NT2/D1 (cell line): Measurements from ENCODE around the gene HELZ2.

ENCODE experiments used
- DNase-seq: peaks from one replicate; pipeline ENCODE4 v3.0.0-alpha.2; 2011; ENCODE audit warnings: low read depth, low spot score
- H3K27me3 ChIP-seq: 2 replicates; pipeline ENCODE4 v1.6.0; 2011; ENCODE audit warnings: mild to moderate bottlenecking; ENCODE audit not compliant: insufficient read length, insufficient read depth
- H3K36me3 ChIP-seq: 2 replicates; pipeline ENCODE4 v1.6.1; 2011; ENCODE audit warnings: mild to moderate bottlenecking, low read length, mixed read lengths; ENCODE audit not compliant: insufficient read depth, insufficient read length
- H3K4me1 ChIP-seq: 2 replicates; pipeline ENCODE4 v1.5.1; 2011; ENCODE audit not compliant: insufficient read depth, insufficient read length
- H3K4me3 ChIP-seq: 2 replicates; pipeline ENCODE4 v1.5.1; 2011; ENCODE audit warnings: low read depth; ENCODE audit not compliant: insufficient read length
- H3K9ac ChIP-seq: 2 replicates; pipeline ENCODE4 v1.6.0; 2011; ENCODE audit warnings: low read depth; ENCODE audit not compliant: insufficient read length
- H3K9me3 ChIP-seq: 2 replicates; pipeline ENCODE4 v1.5.1; 2011; ENCODE audit warnings: mild to moderate bottlenecking, low read length; ENCODE audit not compliant: insufficient read depth
- SUZ12 ChIP-seq: IDR thresholded peaks from 2 replicates; pipeline ENCODE4 v1.6.1; 2011; ENCODE audit not compliant: insufficient read length, insufficient read depth; ENCODE audit errors: extremely low read depth
- YY1 ChIP-seq: IDR thresholded peaks from 2 replicates; pipeline ENCODE4 v1.6.1; 2011; ENCODE audit not compliant: insufficient read length, insufficient read depth
- ZNF274 ChIP-seq: IDR thresholded peaks from 2 replicates; pipeline ENCODE4 v1.6.1; 2011; ENCODE audit warnings: mild to moderate bottlenecking, low read depth, low read length

Gene HELZ2

GRCh38 chr20:63553251-63553932, 20.6 kb downstream of the HELZ2 start:
- H3K9ac ChIP-seq = peak overlapping the region; percentile 85
- H3K36me3 ChIP-seq = peaks cover 9% of the 10 kb centered on the region
- H3K9me3 ChIP-seq = no peaks in the 10 kb centered on the region
- peaks cover 51% of the 10 kb centered on the region for H3K4me1 ChIP-seq
- peak; percentile 94 for DNase-seq
- no peaks in the 10 kb centered on the region for H3K27me3 ChIP-seq
- TF ChIP-seq YY1 (no peak), SUZ12 (no peak)
- peak overlapping the region; percentile 75 for H3K4me3 ChIP-seq

DNA sequence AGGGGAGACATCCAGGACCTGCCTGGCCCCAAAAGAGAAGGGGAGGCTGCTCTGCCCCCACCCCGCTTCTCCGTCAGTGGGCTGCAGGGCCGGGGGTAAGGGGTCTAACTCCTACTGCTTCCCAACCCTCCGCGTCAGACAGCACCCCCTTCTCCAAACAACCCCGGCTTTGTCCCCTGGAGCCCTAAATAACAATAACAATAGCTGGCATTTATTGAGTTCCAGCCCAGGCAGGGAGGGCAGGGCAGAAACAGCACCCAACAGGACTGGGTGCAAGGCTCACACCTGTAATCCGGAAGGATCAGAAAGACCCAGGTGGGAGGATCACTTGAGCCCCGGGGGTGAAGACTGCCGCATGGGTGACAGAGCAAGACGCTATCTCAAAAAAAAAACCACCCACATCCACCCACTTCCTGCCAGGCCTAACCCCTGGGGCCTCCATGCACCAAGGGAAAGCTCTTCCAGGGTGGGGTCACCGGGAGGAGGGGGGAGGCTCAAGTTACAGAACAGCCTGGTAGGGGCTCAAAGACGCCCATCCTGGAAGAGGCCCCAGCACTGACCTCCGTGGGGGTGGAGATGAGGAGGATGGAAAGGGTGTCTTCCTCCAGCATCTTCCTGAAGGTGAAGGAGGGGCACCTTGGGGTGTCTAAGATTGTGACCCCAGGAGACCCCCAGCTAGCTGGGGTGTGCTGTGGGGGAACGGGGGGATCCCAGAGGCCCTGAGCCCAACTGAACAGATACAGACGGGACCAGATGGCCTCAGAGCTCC, 21.4 kb downstream of the HELZ2 start:
- no peak for DNase-seq
- Histone ChIP-seq H3K4me3 (peak overlapping the region; percentile 34), H3K9ac (peak overlapping the region; percentile 71), H3K36me3 (peaks cover 9% of the 10 kb centered on the region), H3K9me3 (no peaks in the 10 kb centered on the region), H3K27me3 (no peaks in the 10 kb centered on the region), H3K4me1 (peaks cover 58% of the 10 kb centered on the region)
- TF ChIP-seq ZNF274 (no peak), YY1 (no peak), SUZ12 (no peak)

GRCh38 chr20:63551068-63551467, 23.0 kb downstream of the HELZ2 start:
- no peak for DNase-seq
- no peak overlapping the region for H3K4me3 ChIP-seq
- H3K9me3 ChIP-seq = no peaks in the 10 kb centered on the region
- H3K36me3 ChIP-seq = peaks cover 5% of the 10 kb centered on the region
- H3K4me1 ChIP-seq = peaks cover 59% of the 10 kb centered on the region
- H3K27me3 ChIP-seq = no peaks in the 10 kb centered on the region
- H3K9ac ChIP-seq = no peak overlapping the region
- TF ChIP-seq ZNF274 = no peak
- no peak for TF ChIP-seq SUZ12
- TF ChIP-seq YY1 = no peak

DNA sequence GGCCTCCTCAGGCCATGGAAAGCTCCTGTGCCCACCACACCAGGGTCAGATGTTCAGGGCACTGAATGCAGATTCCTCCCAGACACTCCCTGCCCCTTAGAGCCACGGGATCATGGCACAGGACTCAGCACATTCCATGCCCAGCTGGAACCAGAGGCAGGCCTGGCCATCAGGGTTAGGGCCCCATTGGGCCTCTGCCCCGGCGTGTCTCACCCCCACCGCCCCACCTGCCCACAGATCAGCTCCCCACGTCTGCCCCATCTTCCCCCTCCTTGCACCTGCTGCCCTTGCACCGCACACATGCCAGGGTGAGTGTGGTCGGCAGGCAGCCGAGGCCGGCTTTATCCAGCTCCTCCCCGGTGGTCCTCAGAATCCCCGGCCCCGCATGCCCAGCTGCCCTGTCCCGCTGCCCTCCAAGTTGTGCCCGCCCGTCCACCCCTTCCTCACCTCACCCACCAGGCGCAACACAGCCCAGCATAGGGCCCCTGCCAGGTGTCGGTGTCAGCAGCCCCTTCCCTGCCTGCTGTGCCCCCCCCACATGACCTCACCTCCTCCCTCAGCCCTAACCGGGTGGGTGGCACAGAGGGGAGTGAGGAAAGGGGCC, 24.3 kb downstream of the HELZ2 start:
- TF ChIP-seq SUZ12 (no peak), ZNF274 (no peak), YY1 (no peak)
- peaks cover 57% of the 10 kb centered on the region for H3K4me1 ChIP-seq
- no peaks in the 10 kb centered on the region for H3K9me3 ChIP-seq
- H3K9ac ChIP-seq = no peak overlapping the region
- no peak for DNase-seq
- H3K4me3 ChIP-seq = no peak overlapping the region
- no peaks in the 10 kb centered on the region for H3K36me3 ChIP-seq
- no peaks in the 10 kb centered on the region for H3K27me3 ChIP-seq

- H3K27me3 ChIP-seq = no peaks in the 10 kb centered on the region
- peaks cover 54% of the 10 kb centered on the region for H3K4me1 ChIP-seq
- no peaks in the 10 kb centered on the region for H3K36me3 ChIP-seq
- H3K9ac ChIP-seq = peak overlapping the region; percentile 1
- no peak for DNase-seq
- H3K4me3 ChIP-seq = no peak overlapping the region
- H3K9me3 ChIP-seq = no peaks in the 10 kb centered on the region
- TF ChIP-seq SUZ12 (no peak), YY1 (no peak), ZNF274 (no peak)
Observed at GRCh38 chr20:63549019-63549418, 25.0 kb downstream of the HELZ2 start.

GRCh38 chr20:63548542-63548941, 25.5 kb downstream of the HELZ2 start:
- TF ChIP-seq YY1 = no peak
- TF ChIP-seq ZNF274 = no peak
- TF ChIP-seq SUZ12 = no peak
- Histone ChIP-seq H3K36me3 (no peaks in the 10 kb centered on the region), H3K4me3 (no peak overlapping the region), H3K9me3 (no peaks in the 10 kb centered on the region), H3K4me1 (peaks cover 54% of the 10 kb centered on the region), H3K9ac (peak overlapping the region; percentile 62), H3K27me3 (no peaks in the 10 kb centered on the region)
- DNase-seq = no peak

GRCh38 chr20:63547725-63548480, 26.1 kb downstream of the HELZ2 start, which contains the start of gene SRMS:
SRMS (minus strand) TSS chr20:63547749; CDS start chr20:63547463, 286 bp downstream.
- Histone ChIP-seq H3K27me3 (no peaks in the 10 kb centered on the region), H3K4me1 (peaks cover 55% of the 10 kb centered on the region), H3K9ac (peak within 1 kb of the TSS; percentile 62), H3K36me3 (no peaks in the 10 kb centered on the region), H3K9me3 (no peaks in the 10 kb centered on the region), H3K4me3 (no peak within 1 kb of the TSS)
- DNase-seq = no peak
- TF ChIP-seq ZNF274 = no peak
- TF ChIP-seq SUZ12 = no peak
- no peak for TF ChIP-seq YY1
